ENCODE data around the gene ADGRG1.

GRCh38 chr16:57648581-57649442 is 20.4 kb downstream of the ADGRG1 start:
- TF ChIP-seq CTCF (conservative IDR thresholded peaks at IDR 0.05) = peak; percentile 100
- no peak for TF ChIP-seq EZH2 (IDR thresholded peaks at IDR 0.05; ENCODE audit: low read depth)
